NCI-H446 (cell line): Measurements from ENCODE around the gene NMRK2.
"Not testable (repeated sequence)": the region's sequence is repeated elsewhere in the genome, so short reads cannot be mapped to it uniquely, and the experiment has no call there.

ENCODE experiments used
- DNase-seq, 2 experiments: peaks; one replicate each; lab custom pipeline; 2025; lab: John Stamatoyannopoulos, UW

The NMRK2 gene, protein sequence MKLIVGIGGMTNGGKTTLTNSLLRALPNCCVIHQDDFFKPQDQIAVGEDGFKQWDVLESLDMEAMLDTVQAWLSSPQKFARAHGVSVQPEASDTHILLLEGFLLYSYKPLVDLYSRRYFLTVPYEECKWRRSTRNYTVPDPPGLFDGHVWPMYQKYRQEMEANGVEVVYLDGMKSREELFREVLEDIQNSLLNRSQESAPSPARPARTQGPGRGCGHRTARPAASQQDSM

DNA sequence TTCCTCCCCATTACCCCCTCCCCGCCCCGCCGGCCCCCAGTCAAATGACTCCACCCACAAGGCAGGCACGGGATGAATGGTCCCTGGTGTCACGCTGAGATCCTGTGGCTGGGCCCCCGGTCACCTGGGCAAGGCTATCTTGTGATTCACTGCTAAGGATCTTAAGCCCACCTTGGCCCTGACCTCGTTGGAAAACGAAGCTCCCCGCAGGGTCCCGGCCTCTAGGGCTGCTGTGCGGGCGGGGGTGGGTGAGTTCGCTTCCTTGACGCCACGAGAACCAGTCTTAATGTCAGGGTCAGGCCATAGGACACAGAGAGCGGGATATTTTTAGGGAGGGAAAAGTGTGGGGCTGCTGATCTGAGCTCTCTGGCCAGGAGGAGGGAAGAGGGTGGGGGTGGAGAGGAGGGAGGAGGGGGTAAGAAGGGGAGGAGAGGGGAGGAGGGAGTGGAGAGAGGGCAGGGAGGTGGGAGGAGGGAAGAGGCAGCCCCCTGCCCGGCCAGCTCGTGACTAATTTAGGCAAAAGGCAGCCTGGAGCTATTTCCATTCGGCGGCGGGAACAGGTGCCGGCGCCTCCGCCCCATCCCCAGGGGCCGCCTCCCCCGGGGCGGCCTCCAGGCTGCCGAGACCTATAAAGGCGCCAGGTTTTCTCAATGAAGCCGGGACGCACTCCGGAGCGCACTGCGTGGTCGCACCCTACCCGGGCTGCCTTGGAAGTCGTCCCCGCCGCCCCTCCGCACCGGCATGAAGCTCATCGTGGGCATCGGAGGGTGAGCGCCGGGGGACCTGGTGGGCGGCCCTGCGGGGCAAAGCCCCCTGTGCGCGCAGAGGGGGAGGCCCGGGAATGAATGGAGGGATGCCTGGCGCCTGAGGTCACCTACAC, at the start of gene NMRK2:
NMRK2 (plus strand) TSS at position 139 of the 880 bp plus-strand sequence; CDS start at position 742, 603 bp downstream.
- no peak for DNase-seq

- DNase-seq: no peak
Measured at GRCh38 chr19:3890591-3890990, 42.3 kb upstream of the NMRK2 start.

GRCh38 chr19:3893509-3894179, 39.2 kb upstream of the NMRK2 start:
- DNase-seq: peak in 1 of 2 experiments; percentile 29

DNA sequence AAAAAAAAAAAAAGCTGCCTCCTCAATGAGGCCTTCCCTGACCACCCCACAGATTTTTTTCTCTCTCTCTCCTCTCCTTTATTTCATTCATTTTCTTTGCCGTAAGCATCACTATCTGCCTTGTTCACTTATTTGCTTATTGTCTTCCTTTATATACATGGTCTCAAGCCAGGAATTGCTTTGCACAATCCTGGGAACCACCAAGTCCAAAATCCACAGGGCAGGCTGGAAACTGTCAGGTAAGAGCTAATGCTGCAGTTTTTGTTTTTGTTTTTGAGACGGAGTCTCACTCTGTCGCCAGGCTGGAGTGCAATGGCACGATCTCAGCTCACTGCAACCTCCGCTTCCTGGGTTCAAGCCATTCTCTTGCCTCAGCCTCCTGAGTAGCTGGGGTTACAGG, 37.9 kb upstream of the NMRK2 start:
- DNase-seq: not testable (repeated sequence)

DNA sequence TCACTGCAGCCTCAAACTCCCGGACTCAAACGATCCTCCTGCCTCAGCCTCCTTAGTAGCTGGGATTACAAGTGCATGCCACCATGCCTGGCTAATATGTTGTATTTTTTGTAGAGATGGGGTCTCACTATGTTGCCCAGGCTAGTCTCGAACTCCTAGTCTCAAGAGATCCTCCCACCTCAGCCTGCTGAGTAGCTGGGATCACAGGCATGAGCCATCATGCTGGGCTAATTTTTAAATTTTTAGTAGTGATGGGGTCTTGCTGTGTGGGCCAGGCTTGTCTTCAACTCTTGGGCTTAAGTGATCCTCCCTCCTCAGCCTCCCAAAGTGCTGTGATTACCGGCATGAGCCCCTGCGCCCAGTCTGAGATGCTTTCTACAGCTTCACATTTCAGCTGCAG, 37.1 kb upstream of the NMRK2 start:
- DNase-seq: no peak

- no peak for DNase-seq
Measured at GRCh38 chr19:3897936-3898335, 34.9 kb upstream of the NMRK2 start.

DNA sequence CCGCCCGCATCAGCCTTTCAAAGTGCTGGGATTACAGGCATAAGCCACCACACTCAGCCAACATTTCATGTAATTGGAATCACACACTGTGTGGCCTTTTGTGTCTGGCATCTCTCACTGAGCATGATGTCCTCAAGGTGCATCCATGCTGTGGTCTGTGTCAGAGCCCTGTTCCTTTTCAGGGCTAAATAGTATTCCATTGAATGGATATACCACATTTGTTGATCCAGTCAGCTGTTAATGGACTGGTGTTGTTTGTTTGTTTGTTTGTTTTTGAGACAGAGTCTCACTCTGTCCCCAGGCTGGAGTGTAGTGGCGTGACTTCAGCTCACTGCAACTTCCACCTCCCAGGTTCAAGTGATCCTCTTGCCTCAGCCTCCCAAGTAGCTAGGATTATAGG, 34.4 kb upstream of the NMRK2 start:
- no peak for DNase-seq

GRCh38 chr19:3899531-3900294, 33.2 kb upstream of the NMRK2 start:
- DNase-seq: no peak

DNA sequence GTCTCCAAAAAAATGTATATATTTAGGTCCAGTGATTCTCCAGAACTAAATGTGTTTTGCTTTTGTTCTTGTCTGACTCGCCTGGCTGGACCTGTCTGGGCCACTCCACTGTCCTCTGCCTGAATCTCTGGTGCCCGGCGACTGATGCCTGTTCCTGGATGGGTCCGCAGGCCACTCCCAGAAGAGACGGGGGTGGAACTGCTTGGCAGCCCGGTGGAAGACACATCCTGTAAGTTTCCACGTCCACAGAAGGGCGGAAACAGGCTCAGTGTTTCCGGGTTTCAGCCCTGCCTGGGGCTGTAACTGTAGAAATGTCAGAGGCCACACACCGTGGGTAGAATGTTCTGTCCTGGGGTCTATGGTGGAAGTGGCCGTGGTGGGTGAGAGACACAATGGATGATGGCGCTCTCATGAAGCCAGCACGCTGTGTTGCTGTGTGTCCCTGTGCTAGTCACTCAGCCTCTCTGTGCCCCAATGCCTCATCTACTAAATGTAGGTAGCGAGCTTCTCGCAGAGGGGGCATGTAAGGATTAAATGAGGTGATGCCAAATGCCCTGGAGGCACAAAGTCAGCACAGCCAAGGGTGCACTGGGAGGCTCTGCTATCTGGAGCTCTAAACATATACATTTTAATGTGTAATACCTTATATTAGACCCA, 30.4 kb upstream of the NMRK2 start:
- DNase-seq: no peak

GRCh38 chr19:3904233-3904632, 28.6 kb upstream of the NMRK2 start:
- no peak for DNase-seq

DNA sequence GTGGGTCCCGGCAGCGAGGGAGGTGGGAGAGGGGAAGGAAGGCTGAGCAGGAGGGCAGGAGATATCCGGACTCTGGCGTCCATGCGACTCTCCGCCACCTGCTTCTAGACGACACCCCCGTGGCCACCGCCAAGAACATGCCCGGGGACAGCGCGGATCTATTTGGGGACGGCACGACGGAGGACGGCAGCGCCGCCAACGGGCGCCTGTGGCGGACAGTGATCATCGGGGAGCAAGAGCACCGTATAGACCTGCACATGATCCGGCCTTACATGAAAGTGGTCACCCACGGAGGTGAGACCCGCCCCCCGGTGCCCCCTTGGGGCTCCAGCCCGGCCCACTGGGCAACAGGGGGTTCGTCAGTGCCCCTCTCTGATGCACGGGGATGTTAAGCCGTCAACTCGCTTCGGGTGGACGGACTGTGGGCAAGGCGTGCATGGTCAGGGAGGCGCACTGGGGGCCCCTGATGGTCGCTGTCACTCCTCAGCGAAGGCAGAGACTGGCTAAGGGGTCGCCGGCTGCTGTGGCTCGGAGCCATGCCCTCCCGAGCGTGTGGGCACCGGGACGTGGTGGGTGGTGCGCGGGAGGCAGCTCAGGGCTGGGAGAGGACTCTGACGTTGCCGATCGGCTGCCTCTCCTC, 25.1 kb upstream of the NMRK2 start:
- no peak for DNase-seq

- DNase-seq: no peak
Measured at GRCh38 chr19:3908266-3909054, 24.4 kb upstream of the NMRK2 start.

DNA sequence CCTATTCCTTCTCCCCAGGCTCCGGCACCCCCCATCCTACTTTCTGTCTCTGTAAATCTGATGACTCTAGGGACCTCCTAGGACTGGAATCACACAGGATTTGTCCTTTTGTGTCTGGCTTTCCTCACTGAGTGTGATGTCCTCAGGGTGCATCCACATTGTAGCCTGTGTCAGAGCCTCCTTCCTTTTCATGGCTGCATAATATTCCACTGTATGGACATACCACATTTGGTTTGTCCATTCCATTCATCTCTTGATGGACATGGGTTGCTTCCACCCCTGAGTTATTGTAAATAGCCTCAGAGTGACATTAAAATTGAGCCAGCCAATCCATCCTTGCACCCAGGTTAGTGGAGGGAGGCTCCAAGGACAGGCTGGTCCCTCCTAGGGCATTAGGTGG, 22.8 kb upstream of the NMRK2 start:
- DNase-seq: no peak

GRCh38 chr19:3914199-3914598, 18.7 kb upstream of the NMRK2 start:
- no peak for DNase-seq

- DNase-seq: no peak
Measured at GRCh38 chr19:3916033-3916432, 16.8 kb upstream of the NMRK2 start.

DNA sequence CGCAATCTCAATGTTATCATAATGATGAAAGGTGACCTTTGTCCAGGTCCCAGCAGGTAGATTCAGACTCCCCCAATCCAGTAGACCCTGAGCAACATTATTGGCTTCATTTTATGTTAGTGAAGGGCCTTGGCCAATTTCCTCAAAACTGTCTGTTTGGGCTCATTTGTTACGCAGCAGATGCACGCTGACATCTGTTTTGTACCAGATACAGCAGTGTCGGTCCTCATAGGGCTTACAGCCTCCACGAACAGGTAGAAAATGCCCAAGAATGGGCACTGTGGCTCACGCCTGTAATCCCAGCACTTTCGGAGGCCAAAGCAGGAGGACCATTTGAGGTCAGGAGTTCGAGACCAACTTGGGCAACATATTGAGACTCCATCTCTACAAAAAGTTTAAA, 13.1 kb upstream of the NMRK2 start:
- no peak for DNase-seq

GRCh38 chr19:3923096-3923758, 9.6 kb upstream of the NMRK2 start:
- DNase-seq: no peak

DNA sequence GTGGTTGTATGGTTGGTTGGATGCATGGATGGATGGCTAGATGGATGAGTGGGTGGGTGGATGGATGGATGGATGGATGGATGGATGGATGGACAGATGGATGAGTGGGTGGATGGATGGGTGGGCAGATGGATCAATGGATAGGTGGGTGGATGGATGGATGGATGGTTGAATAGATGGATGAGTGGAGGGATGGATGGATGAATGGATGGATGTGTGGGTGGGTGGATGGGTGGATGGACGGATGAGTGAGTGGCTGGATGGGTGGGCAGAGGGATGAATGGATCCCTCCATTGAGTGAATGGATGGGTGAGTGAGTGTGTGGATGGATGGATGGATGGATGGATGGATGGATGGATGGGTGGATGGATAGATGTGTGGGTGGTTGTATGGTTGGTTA, 9.0 kb upstream of the NMRK2 start:
- no peak for DNase-seq

- no peak for DNase-seq
Measured at GRCh38 chr19:3931041-3931440, 1.8 kb upstream of the NMRK2 start.
